ENCODE data around the gene PTPRC.

Gene PTPRC

GRCh38 chr1:198638441-198638840, 399 bp upstream of the PTPRC start:
- no peak for DNase-seq
- in situ Hi-C loops (cut with HindIII; ENCODE audit: low pct_ligation_motif_present, low sequenced_read_pairs) = no loop called here
- no peak for TF ChIP-seq CTCF (IDR thresholded peaks at IDR 0.05; ENCODE audit: low read depth, low read length, missing control alignments)
- H3K27me3 ChIP-seq (replicated peaks) = no peaks in the 10 kb centered on the region
- no peak overlapping the region for H3K27ac ChIP-seq
- H3K4me3 ChIP-seq (ENCODE audit: low read depth, low read length) = no peak overlapping the region
- no peaks in the 10 kb centered on the region for H3K36me3 ChIP-seq (replicated peaks)

- H3K4me3 ChIP-seq (ENCODE audit: low read depth, low read length) = no peak overlapping the region
- in situ Hi-C loops (cut with HindIII; ENCODE audit: low pct_ligation_motif_present, low sequenced_read_pairs) = no loop called here
- no peak for DNase-seq
- H3K27ac ChIP-seq = no peak overlapping the region
- H3K36me3 ChIP-seq (replicated peaks) = no peaks in the 10 kb centered on the region
- no peak for TF ChIP-seq CTCF (IDR thresholded peaks at IDR 0.05; ENCODE audit: low read depth, low read length, missing control alignments)
- no peaks in the 10 kb centered on the region for H3K27me3 ChIP-seq (replicated peaks)
These were observed 867 bp downstream of the PTPRC start for GRCh38 chr1:198639671-198640143.

- no peak for TF ChIP-seq CTCF (IDR thresholded peaks at IDR 0.05; ENCODE audit: low read depth, low read length, missing control alignments)
- Histone ChIP-seq H3K36me3 (replicated peaks) (no peaks in the 10 kb centered on the region), H3K27me3 (replicated peaks) (no peaks in the 10 kb centered on the region), H3K4me3 (ENCODE audit: low read depth, low read length) (no peak overlapping the region), H3K27ac (no peak overlapping the region)
- DNase-seq = no peak
- in situ Hi-C loops (cut with HindIII; ENCODE audit: low pct_ligation_motif_present, low sequenced_read_pairs) = no loop called here
These were observed 1.3 kb downstream of the PTPRC start for GRCh38 chr1:198640174-198640573.

DNA sequence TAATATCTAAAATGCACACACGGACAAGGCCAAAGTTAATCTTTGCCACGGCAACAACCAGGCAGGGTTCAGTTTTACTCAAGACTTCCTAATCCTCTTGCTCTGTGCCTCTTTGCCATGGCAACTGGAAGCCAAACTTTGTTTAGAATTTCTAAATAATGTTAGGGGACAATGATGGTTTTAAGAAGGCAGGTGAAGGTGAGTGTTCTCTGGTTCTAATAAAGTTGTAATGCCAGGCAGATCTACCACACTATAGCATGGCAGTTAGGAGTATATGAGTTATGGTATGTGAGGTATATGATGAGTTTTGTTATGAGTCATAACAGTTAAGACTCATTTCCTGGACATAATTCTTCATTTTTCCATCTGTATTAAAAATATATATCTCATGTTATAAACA, 2.7 kb downstream of the PTPRC start:
- H3K4me3 ChIP-seq (ENCODE audit: low read depth, low read length) = no peak overlapping the region
- in situ Hi-C loops (cut with HindIII; ENCODE audit: low pct_ligation_motif_present, low sequenced_read_pairs) = no loop called here
- no peaks in the 10 kb centered on the region for H3K27me3 ChIP-seq (replicated peaks)
- H3K36me3 ChIP-seq (replicated peaks) = no peaks in the 10 kb centered on the region
- peak overlapping the region; percentile 23 for H3K27ac ChIP-seq
- TF ChIP-seq CTCF (IDR thresholded peaks at IDR 0.05; ENCODE audit: low read depth, low read length, missing control alignments) = no peak
- no peak for DNase-seq

DNA sequence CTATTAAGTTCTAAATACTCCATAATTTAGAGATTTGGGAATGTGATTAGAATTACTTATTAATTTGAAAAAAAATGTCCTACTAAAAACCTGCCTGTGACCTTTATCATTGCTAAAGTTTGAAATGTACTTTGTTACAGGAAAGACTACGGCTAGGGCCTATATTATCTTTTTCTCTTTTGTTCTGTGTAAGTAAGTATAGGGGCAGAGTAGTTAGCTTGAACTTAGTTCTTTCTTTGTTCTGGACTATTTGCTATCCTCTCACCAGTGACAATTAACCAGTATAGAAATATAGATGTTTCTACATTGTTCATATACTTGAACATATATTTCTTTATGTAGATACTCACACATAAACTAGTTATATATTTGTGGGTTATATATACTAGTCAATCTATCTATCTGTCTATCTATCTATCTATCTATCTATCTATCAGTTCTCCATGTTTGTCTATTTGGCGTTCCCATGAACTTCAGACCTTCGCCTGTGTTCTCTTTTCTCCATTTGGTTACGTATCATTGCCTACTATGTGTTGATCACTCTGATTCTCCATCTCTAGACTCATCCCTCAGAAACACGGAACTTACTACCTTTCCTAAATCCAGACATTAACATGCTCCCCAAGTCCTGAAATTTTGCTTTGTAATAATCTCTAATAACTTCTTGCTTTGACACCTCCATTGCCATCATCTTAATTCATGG, 3.3 kb downstream of the PTPRC start:
- no peak for DNase-seq
- in situ Hi-C loops (cut with HindIII; ENCODE audit: low pct_ligation_motif_present, low sequenced_read_pairs) = no loop called here
- no peak overlapping the region for H3K4me3 ChIP-seq (ENCODE audit: low read depth, low read length)
- H3K27ac ChIP-seq = no peak overlapping the region
- H3K27me3 ChIP-seq (replicated peaks) = no peaks in the 10 kb centered on the region
- H3K36me3 ChIP-seq (replicated peaks) = no peaks in the 10 kb centered on the region
- TF ChIP-seq CTCF (IDR thresholded peaks at IDR 0.05; ENCODE audit: low read depth, low read length, missing control alignments) = no peak

GRCh38 chr1:198642983-198643382, 4.1 kb downstream of the PTPRC start:
- no peak for TF ChIP-seq CTCF (IDR thresholded peaks at IDR 0.05; ENCODE audit: low read depth, low read length, missing control alignments)
- DNase-seq = no peak
- H3K27me3 ChIP-seq (replicated peaks) = no peaks in the 10 kb centered on the region
- no peak overlapping the region for H3K4me3 ChIP-seq (ENCODE audit: low read depth, low read length)
- H3K27ac ChIP-seq = no peak overlapping the region
- in situ Hi-C loops (cut with HindIII; ENCODE audit: low pct_ligation_motif_present, low sequenced_read_pairs) = no loop called here
- H3K36me3 ChIP-seq (replicated peaks) = no peaks in the 10 kb centered on the region
